Ovary (tissue), 3 donors: ENCODE data around the gene LDLRAD4.

ENCODE experiments used
- CTCF ChIP-seq, 3 donors: fragments of 450-650 bp in 2 of 3; fragments of 200-600 bp in 1 of 3; IDR thresholded peaks; one replicate each; pipeline versions ENCODE4 v1.5.1 to v1.8.0; 2016 to 2022; ENCODE audit warnings: antibody characterized with exemption in 3 of 3, mild to moderate bottlenecking in 1 of 3
- POLR2A ChIP-seq: fragments of 450-650 bp; IDR thresholded peaks from one replicate; pipeline ENCODE4 v1.6.1; 2017; ENCODE audit warnings: antibody characterized with exemption, mild to moderate bottlenecking, moderate library complexity
- donor health status: DM: no; HTN: no; CAD: no.

- TF ChIP-seq CTCF (IDR thresholded peaks at IDR 0.05) (no peak), POLR2A (no peak)
Measured at GRCh38 chr18:13354402-13354801, 135.8 kb downstream of the LDLRAD4 start.
